ENCODE data around the gene HS3ST6. TPM values are rescaled to one million over a fixed set of nuclear protein-coding genes. Genes with fewer than 3 reads are reported as not detected.

The HS3ST6 gene
- total and polyA plus RNA-seq, 2 of the 13 experiments (the other 11 are each of a cell fraction or from before 2014, with no cell fraction given) = not detected

- TF ChIP-seq ZBTB46 (CRISPR knock-in tag; IDR thresholded peaks at IDR 0.05; ENCODE audit: borderline replicate concordance) (no peak), SRSF1 (optimal IDR thresholded peaks at IDR 0.05; ENCODE audit: low read depth, low read length) (peak; percentile 85), DNMT3B (CRISPR knock-in tag; conservative IDR thresholded peaks at IDR 0.05) (no peak), ZNF766 (CRISPR knock-in tag; IDR thresholded peaks at IDR 0.05; ENCODE audit: borderline replicate concordance) (0 out of 2 replicates have a peak, but pooled peaks have one; percentile 38), ZXDC (CRISPR knock-in tag; IDR thresholded peaks at IDR 0.05) (0 out of 2 replicates have a peak, but pooled peaks have one; percentile 42), ZNF331 (CRISPR knock-in tag; IDR thresholded peaks at IDR 0.05) (peak; percentile 44), PHF21A (CRISPR knock-in tag; IDR thresholded peaks at IDR 0.05) (peak; percentile 92), POLR2AphosphoS5 (IDR thresholded peaks at IDR 0.05; ENCODE audit: low read depth, low read length) (peak; percentile 76), ZNF891 (CRISPR knock-in tag; IDR thresholded peaks at IDR 0.05) (no peak), BCL6 (CRISPR knock-in tag; IDR thresholded peaks at IDR 0.05) (peak; percentile 75), ZNF597 (CRISPR knock-in tag; IDR thresholded peaks at IDR 0.05) (no peak), SNAPC4 (CRISPR knock-in tag; IDR thresholded peaks at IDR 0.05) (peak; percentile 83), HIC2 (CRISPR knock-in tag; IDR thresholded peaks at IDR 0.05; ENCODE audit: low read depth) (peak; percentile 10), XRCC5 (optimal IDR thresholded peaks at IDR 0.05; ENCODE audit: low read length) (no peak), ZFYVE20 (CRISPR knock-in tag; IDR thresholded peaks at IDR 0.05; ENCODE audit: borderline replicate concordance, low read depth) (no peak)
Measured at GRCh38 chr16:1940273-1941161, 22.3 kb upstream of the HS3ST6 start (continued).
